Measurements from ENCODE around the gene ROR2. TPM values are rescaled to one million over a fixed set of nuclear protein-coding genes. Genes with fewer than 3 reads are reported as not detected.

Gene ROR2
- total RNA-seq, 1 experiment from 2014 or later, result not detected

DNA sequence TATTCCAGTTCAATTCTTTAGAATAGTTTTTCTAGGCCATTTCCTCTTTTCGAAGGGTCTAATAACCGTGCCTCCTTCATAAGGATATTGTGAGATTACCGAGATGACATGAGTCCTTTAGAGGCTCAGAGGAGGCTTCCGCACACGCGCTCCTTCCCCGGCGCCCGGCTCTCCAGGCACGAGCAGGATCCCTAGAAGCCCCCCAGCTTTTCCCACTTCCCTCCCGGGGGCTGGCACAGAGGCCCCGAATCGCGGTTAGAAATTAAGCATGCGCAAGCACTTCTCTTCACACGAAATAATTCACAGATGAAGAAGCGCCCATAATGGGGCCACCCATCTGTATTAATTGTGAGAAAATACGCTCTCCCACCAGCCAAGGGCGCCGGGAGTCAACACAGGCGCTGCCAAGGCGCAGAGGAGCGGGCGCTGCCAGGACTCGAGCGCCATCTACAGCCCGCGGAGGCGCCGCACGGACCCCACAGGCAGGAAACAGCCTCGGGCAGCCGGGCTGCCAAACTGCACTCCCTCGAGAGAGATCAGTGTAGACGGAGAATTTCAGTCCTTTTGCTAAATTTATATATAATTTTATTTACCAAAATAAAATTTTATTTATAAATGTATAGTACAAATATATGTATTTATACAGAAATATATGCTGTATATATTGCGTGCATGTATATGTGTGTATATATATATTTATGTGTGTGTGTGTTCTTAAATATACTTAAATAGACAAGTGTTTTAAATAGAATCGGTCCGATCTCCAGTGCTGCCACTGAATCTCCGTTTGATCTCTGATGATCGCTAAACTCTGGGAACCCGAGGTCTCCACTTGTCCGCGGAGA is 268.3 kb downstream of the ROR2 start:
- ChIA-PET CTCF (no interaction called here), POLR2A (ENCODE audit: unreplicated experiment) (no interaction called here)
- Histone ChIP-seq H3K79me2 (ENCODE audit: low read length) (no peaks in the 10 kb centered on the region), H3K36me3 (ENCODE audit: low read depth, low read length) (no peaks in the 10 kb centered on the region), H3K27me3 (ENCODE audit: low read length) (no peaks in the 10 kb centered on the region), H3K9me2 (replicated peaks; ENCODE audit: low read length) (no peaks in the 10 kb centered on the region), H3K9me3 (ENCODE audit: low read length) (no peaks in the 10 kb centered on the region), H3F3A (ENCODE audit: low read length, unreplicated experiment) (no peaks in the 10 kb centered on the region), H3K4me2 (ENCODE audit: low read length) (peak overlapping the region; percentile 82), H4K20me1 (ENCODE audit: low read length) (no peaks in the 10 kb centered on the region), H3K4me3 (ENCODE audit: low read length) (peak overlapping the region; percentile 49), H2AFZ (ENCODE audit: low read length) (peak overlapping the region; percentile 77), H3K4me1 (ENCODE audit: insufficient read depth, low read length) (peaks cover 29% of the 10 kb centered on the region), H3K27ac (ENCODE audit: low read length) (no peak overlapping the region), H3K9ac (ENCODE audit: low read length) (no peak overlapping the region)
- intact Hi-C loops (cut with micrococcal nuclease), result loop anchor here (2.0 kb wide), 1 partner anchor 21 kb away; no protein-coding TSS in a partner anchor
- ATAC-seq, result peak; percentile 97
- DNase-seq, result peak; percentile 71
- TF ChIP-seq EZH2 (IDR thresholded peaks at IDR 0.05; ENCODE audit: low read length, unreplicated experiment) (no peak), EZH2phosphoT487 (IDR thresholded peaks at IDR 0.05; ENCODE audit: borderline replicate concordance, low read length) (no peak)
- TF ChIP-seq, protein P1, sequence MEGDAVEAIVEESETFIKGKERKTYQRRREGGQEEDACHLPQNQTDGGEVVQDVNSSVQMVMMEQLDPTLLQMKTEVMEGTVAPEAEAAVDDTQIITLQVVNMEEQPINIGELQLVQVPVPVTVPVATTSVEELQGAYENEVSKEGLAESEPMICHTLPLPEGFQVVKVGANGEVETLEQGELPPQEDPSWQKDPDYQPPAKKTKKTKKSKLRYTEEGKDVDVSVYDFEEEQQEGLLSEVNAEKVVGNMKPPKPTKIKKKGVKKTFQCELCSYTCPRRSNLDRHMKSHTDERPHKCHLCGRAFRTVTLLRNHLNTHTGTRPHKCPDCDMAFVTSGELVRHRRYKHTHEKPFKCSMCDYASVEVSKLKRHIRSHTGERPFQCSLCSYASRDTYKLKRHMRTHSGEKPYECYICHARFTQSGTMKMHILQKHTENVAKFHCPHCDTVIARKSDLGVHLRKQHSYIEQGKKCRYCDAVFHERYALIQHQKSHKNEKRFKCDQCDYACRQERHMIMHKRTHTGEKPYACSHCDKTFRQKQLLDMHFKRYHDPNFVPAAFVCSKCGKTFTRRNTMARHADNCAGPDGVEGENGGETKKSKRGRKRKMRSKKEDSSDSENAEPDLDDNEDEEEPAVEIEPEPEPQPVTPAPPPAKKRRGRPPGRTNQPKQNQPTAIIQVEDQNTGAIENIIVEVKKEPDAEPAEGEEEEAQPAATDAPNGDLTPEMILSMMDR (conservative IDR thresholded peaks at IDR 0.05; ENCODE audit: low read depth, low read length), result peak; percentile 75
- no TSS peak for BruUV-seq (replicated peaks)

DNA sequence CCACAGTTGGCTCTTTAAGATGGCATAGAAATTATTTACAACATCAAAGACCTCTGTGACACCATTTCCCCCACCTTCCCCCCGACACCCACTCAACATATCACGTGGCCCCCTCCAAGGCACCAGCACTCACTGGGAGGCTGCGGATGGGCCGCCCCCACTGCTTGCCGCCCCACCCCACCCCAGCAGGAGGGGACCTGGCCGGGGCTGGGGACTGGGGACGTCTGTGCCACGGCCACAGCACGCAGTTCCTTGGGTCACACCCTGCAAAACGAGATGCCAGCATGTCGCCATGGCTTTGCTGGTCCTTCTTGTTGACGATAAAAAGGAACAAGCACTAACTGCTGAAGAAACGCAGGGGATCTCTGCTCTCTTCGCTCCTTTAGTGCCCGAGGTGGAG is 269.0 kb downstream of the ROR2 start:
- ChIA-PET CTCF (no interaction called here), POLR2A (ENCODE audit: unreplicated experiment) (no interaction called here)
- H3K79me2 ChIP-seq (ENCODE audit: low read length), result no peaks in the 10 kb centered on the region
- no peak overlapping the region for H3K4me3 ChIP-seq (ENCODE audit: low read length)
- DNase-seq, result no peak
- no peaks in the 10 kb centered on the region for H3K9me3 ChIP-seq (ENCODE audit: low read length)
- peak overlapping the region; percentile 77; the same call in 1 of the 2 replicates for H2AFZ ChIP-seq (ENCODE audit: low read length)
- no peaks in the 10 kb centered on the region for H3K27me3 ChIP-seq (ENCODE audit: low read length)
- H3K9ac ChIP-seq (ENCODE audit: low read length), result no peak overlapping the region
- intact Hi-C loops (cut with micrococcal nuclease), result loop anchor here (2.0 kb wide), 1 partner anchor 20 kb away; no protein-coding TSS in a partner anchor
- no peaks in the 10 kb centered on the region for H3F3A ChIP-seq (ENCODE audit: low read length, unreplicated experiment)
- peaks cover 29% of the 10 kb centered on the region for H3K4me1 ChIP-seq (ENCODE audit: insufficient read depth, low read length)
- no peak for ATAC-seq
- no peaks in the 10 kb centered on the region for H3K9me2 ChIP-seq (replicated peaks; ENCODE audit: low read length)
- no TSS peak for BruUV-seq (replicated peaks)
- no peaks in the 10 kb centered on the region for H3K36me3 ChIP-seq (ENCODE audit: low read depth, low read length)
- TF ChIP-seq EZH2 (IDR thresholded peaks at IDR 0.05; ENCODE audit: low read length, unreplicated experiment), result no peak
- TF ChIP-seq EZH2phosphoT487 (IDR thresholded peaks at IDR 0.05; ENCODE audit: borderline replicate concordance, low read length), result no peak
- TF ChIP-seq, protein P1 (conservative IDR thresholded peaks at IDR 0.05; ENCODE audit: low read depth, low read length), result no peak
- peak overlapping the region; percentile 82; the same call in 1 of the 2 replicates for H3K4me2 ChIP-seq (ENCODE audit: low read length)
- H4K20me1 ChIP-seq (ENCODE audit: low read length), result no peaks in the 10 kb centered on the region
- no peak overlapping the region for H3K27ac ChIP-seq (ENCODE audit: low read length)

DNA sequence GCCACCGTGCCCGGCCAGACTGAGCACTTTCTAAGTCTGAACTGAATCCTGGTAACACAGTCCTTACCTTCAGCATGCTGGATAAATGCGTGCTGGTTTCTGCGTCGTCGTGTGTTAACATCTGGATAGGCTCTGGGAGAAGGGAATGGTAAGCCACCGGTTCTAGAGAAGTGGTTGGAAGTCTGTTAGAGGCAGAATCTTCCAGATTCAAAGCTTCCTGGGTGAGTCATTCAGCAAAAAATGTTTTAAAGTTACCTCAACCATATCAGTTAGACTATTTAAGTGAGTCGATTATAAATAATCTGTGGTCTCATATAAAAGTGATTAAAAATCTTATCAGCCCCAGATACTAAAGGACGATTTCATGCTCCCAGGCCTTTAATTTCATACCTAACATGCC is 269.9 kb downstream of the ROR2 start:
- no peaks in the 10 kb centered on the region for H4K20me1 ChIP-seq (ENCODE audit: low read length)
- H3K9ac ChIP-seq (ENCODE audit: low read length), result no peak overlapping the region
- peaks cover 29% of the 10 kb centered on the region for H3K4me1 ChIP-seq (ENCODE audit: insufficient read depth, low read length)
- H3K9me3 ChIP-seq (ENCODE audit: low read length), result no peaks in the 10 kb centered on the region
- no peaks in the 10 kb centered on the region for H3K9me2 ChIP-seq (replicated peaks; ENCODE audit: low read length)
- TF ChIP-seq, protein P1 (conservative IDR thresholded peaks at IDR 0.05; ENCODE audit: low read depth, low read length), result no peak
- TF ChIP-seq EZH2phosphoT487 (IDR thresholded peaks at IDR 0.05; ENCODE audit: borderline replicate concordance, low read length) (no peak), EZH2 (IDR thresholded peaks at IDR 0.05; ENCODE audit: low read length, unreplicated experiment) (no peak)
- H3K36me3 ChIP-seq (ENCODE audit: low read depth, low read length), result no peaks in the 10 kb centered on the region
- no peak overlapping the region for H3K4me3 ChIP-seq (ENCODE audit: low read length)
- no peaks in the 10 kb centered on the region for H3F3A ChIP-seq (ENCODE audit: low read length, unreplicated experiment)
- H3K4me2 ChIP-seq (ENCODE audit: low read length), result 0 out of 2 replicates have a peak overlapping the region, but pooled peaks have one; percentile 23
- CTCF ChIA-PET, result no interaction called here
- intact Hi-C loops (cut with micrococcal nuclease), result loop anchor here (2.0 kb wide), 1 partner anchor 19 kb away; no protein-coding TSS in a partner anchor
- no TSS peak for BruUV-seq (replicated peaks)
- no peaks in the 10 kb centered on the region for H3K79me2 ChIP-seq (ENCODE audit: low read length)
- POLR2A ChIA-PET (ENCODE audit: unreplicated experiment), result interaction anchor here (0.6 kb wide), 1 partner anchor 247 kb away, joined by 7 read pairs; no protein-coding TSS in a partner anchor
- no peaks in the 10 kb centered on the region for H3K27me3 ChIP-seq (ENCODE audit: low read length)
- DNase-seq (peak; percentile 22), ATAC-seq (0 out of 2 replicates have a peak, but pooled peaks have one; percentile 23)
- H2AFZ ChIP-seq (ENCODE audit: low read length), result no peak overlapping the region
- H3K27ac ChIP-seq (ENCODE audit: low read length), result no peak overlapping the region

Measured in PC-3 (cell line).